SH-SY5Y (cell line): ENCODE data around the gene LRCH3.

Experiments used
- GATA2 ChIP-seq: IDR thresholded peaks from 2 replicates; pipeline ENCODE4 v1.6.1; 2011; ENCODE audit warnings: mild to moderate bottlenecking, low read depth, low read length
- GATA3 ChIP-seq: IDR thresholded peaks from 2 replicates; pipeline ENCODE4 v1.6.1; 2011; ENCODE audit warnings: low read depth, mild to moderate bottlenecking, low read length, moderate library complexity

Gene LRCH3

DNA sequence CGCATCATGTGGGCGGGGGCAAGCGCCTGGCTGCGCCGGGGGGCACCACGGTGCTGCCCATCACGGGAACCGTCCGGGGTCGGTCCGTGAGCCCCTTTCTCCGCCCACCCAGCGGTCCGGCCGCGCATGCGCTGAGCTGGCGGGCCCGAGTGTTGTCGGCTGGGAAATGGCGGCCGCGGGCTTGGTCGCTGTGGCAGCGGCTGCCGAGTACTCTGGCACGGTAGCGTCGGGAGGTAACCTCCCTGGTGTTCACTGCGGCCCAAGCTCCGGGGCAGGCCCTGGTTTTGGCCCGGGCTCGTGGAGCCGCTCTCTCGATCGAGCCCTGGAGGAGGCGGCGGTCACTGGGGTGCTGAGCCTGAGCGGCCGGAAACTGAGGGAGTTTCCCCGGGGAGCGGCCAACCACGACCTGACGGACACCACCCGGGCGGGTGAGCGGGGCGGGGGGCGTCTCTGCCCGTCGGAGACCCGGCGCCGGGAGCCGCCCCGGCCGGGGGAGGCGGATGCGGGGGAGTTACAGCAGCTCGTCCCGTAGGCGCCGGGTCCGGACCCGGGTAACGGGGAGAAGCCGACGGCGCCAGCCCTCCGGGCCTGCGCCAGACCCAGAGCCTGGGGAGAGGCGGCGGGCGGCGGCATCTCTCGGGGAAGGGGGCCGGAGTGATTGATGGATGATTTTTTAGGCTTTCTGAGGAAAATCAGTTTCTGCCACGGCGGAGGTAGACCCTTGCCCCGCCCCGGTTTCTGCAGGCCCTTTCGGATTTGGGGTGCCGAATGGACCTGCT lies at the start of gene LRCH3:
TSS of gene LRCH3 (plus strand) at position 142 of the 779 bp plus-strand sequence. CDS start at position 167, 25 bp downstream.
- TF ChIP-seq GATA3 (no peak), GATA2 (no peak)

DNA sequence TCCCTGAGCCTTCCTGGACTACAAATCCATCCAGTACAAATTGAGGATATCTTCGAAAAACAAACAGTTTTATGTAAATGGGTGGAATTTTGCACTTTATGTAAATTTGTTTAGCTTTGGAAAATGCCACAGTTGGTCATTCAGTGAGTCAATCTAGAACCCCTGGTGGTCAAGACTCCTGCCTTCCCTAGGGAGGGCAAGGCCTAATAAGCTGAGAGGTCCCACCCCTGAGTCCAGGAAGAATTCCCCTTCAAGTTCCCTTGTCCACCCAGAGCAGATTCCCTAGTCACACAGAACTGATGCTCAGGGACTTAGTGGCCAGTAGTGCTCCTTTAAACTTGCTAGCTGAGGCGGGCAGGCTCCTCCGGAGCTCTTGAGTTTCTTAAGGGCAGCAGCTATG lies 48.3 kb upstream of the LRCH3 start:
- TF ChIP-seq GATA3 (no peak), GATA2 (no peak)

DNA sequence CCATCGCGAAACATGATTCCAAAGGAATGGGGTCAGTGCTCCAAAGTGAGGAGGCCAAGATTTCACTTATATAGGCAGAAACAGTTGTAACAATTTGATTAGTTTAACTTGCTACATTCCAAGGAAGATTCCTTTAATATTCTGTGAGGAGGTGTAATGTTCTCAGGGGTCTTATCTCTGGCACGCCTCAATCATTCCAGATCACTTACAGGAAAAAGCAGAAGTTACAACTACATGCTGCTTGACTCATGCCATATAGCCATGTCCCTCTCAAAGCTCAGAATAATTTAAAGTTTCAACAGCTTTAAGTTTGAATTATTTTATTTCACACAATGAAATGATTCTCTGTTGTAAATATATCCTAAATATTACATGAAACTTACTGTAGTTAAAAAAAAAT lies 44.8 kb upstream of the LRCH3 start:
- TF ChIP-seq GATA3: no peak
- TF ChIP-seq GATA2: no peak

- no peak for TF ChIP-seq GATA3
- no peak for TF ChIP-seq GATA2
Measured at GRCh38 chr3:197746801-197747237, 44.2 kb upstream of the LRCH3 start.

GRCh38 chr3:197748597-197749314 lies 42.3 kb upstream of the LRCH3 start:
- TF ChIP-seq GATA3 (no peak), GATA2 (no peak)

DNA sequence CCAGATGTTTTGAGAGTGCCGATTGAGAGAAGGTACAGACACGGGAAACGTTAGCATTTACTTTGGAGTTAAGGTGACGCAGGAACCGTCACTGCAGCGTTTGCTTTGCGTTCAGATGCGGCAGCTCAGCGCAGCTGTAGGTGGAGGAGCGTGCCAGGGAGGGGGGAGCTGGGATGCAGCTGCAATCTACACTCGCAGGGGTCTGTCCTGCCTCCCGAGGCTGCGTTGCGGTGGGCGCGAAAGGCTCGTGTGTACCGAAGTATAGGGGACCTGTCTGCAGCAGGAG lies 41.8 kb upstream of the LRCH3 start:
- no peak for TF ChIP-seq GATA3
- TF ChIP-seq GATA2: no peak

GRCh38 chr3:197749601-197750395 lies 41.3 kb upstream of the LRCH3 start, which contains the start of gene FYTTD1:
FYTTD1 (plus strand) TSS chr3:197749883; CDS start chr3:197749972, 89 bp downstream.
- TF ChIP-seq GATA3 (no peak), GATA2 (no peak)

GRCh38 chr3:197750396-197750831 lies 40.6 kb upstream of the LRCH3 start:
- TF ChIP-seq GATA2 (no peak), GATA3 (no peak)

GRCh38 chr3:197750858-197751737 lies 40.0 kb upstream of the LRCH3 start:
- TF ChIP-seq GATA2 (no peak), GATA3 (no peak)

GRCh38 chr3:197752107-197752506 lies 38.9 kb upstream of the LRCH3 start:
- TF ChIP-seq GATA2 (no peak), GATA3 (no peak)

DNA sequence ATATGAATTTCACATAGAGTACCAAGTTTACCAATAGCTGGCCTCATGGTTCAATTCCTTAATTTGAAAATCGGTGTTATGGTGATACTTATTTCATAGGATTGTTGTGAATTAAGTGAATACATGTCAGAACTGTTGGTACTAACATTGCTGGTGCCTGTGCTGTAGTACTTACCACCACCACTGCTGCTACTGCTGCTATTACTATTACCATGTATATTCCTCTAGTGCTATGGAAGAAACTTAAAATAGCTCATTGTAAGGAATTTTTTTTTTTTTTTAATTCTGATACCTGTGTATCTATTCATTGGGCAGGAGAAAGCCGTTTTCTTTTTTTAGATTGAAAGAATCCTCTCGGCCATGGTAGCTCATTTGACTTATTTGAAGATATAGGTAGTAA lies 37.8 kb upstream of the LRCH3 start:
- TF ChIP-seq GATA2 (no peak), GATA3 (no peak)

DNA sequence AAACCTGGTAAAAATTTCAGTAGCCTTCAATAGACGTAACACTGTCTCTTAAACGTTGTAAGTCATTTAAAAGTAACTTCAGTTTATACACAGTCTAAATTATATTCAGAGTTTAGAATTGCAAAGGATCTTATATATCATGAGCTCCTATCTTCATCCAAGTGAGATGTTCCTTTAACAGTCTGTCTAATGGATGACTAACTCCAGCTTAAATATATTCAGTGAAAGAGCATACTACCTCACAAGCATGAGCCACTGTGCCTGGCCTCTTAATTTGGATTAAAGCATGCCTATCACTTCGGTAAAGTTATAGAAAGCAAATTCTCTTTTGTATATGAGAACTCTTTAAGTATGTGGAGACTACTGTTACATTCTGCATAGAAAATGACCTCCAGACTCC lies 34.4 kb upstream of the LRCH3 start:
- TF ChIP-seq GATA2: no peak

- no peak for TF ChIP-seq GATA2
- TF ChIP-seq GATA3: no peak
Measured at GRCh38 chr3:197758512-197758911, 32.5 kb upstream of the LRCH3 start.
